ENCODE results near the gene U2AF1.
"Not testable (repeated sequence)": the region's sequence is repeated elsewhere in the genome, so short reads cannot be mapped to it uniquely, and the experiment has no call there.

U2AF1 gene

GRCh38 chr21:43114483-43114882 lies 7.1 kb upstream of the U2AF1 start:
- 70% methylated on average over 2 of the region's 6 CpGs; no CpG with 5 or more reads in 1 of the 2 experiments for WGBS, 2 experiments
- not testable (repeated sequence) for H3K36me3 ChIP-seq (ENCODE audit: control insufficient read depth, insufficient read depth, low read length); H3K27ac ChIP-seq (ENCODE audit: insufficient read depth, low read depth, low read length, poor library complexity, severe bottlenecking)

GRCh38 chr21:43109006-43109405 lies 1.6 kb upstream of the U2AF1 start:
- H3K27ac ChIP-seq (ENCODE audit: insufficient read depth, low read depth, low read length, poor library complexity, severe bottlenecking); H3K36me3 ChIP-seq (ENCODE audit: control insufficient read depth, insufficient read depth, low read length); H3K4me3 ChIP-seq (ENCODE audit: insufficient read depth, low read depth, low read length); H3K4me1 ChIP-seq (ENCODE audit: control insufficient read depth, insufficient read depth, low read length); H3K9me3 ChIP-seq (ENCODE audit: control insufficient read depth, low read length); H3K27me3 ChIP-seq (ENCODE audit: control insufficient read depth, insufficient read depth, low read length, poor library complexity, severe bottlenecking): not testable (repeated sequence)
- no CpG with 5 or more reads among the region's 7 CpGs for WGBS, 2 experiments

More at GRCh38 chr21:43114483-43114882, 7.1 kb upstream of the U2AF1 start:
- not testable (repeated sequence) for H3K27me3 ChIP-seq (ENCODE audit: control insufficient read depth, insufficient read depth, low read length, poor library complexity, severe bottlenecking); H3K9me3 ChIP-seq (ENCODE audit: control insufficient read depth, low read length); H3K4me3 ChIP-seq (ENCODE audit: insufficient read depth, low read depth, low read length); H3K4me1 ChIP-seq (ENCODE audit: control insufficient read depth, insufficient read depth, low read length)

GRCh38 chr21:43108177-43108576 lies 807 bp upstream of the U2AF1 start:
- H3K4me1 ChIP-seq (ENCODE audit: control insufficient read depth, insufficient read depth, low read length); H3K9me3 ChIP-seq (ENCODE audit: control insufficient read depth, low read length); H3K27me3 ChIP-seq (ENCODE audit: control insufficient read depth, insufficient read depth, low read length, poor library complexity, severe bottlenecking); H3K27ac ChIP-seq (ENCODE audit: insufficient read depth, low read depth, low read length, poor library complexity, severe bottlenecking); H3K4me3 ChIP-seq (ENCODE audit: insufficient read depth, low read depth, low read length); H3K36me3 ChIP-seq (ENCODE audit: control insufficient read depth, insufficient read depth, low read length): not testable (repeated sequence)
- WGBS, 2 experiments, result no CpG with 5 or more reads among the region's 17 CpGs

GRCh38 chr21:43107794-43108137 lies 396 bp upstream of the U2AF1 start:
- WGBS, 2 experiments, result no CpG with 5 or more reads among the region's 17 CpGs
- not testable (repeated sequence) for H3K36me3 ChIP-seq (ENCODE audit: control insufficient read depth, insufficient read depth, low read length); H3K27ac ChIP-seq (ENCODE audit: insufficient read depth, low read depth, low read length, poor library complexity, severe bottlenecking); H3K4me1 ChIP-seq (ENCODE audit: control insufficient read depth, insufficient read depth, low read length); H3K9me3 ChIP-seq (ENCODE audit: control insufficient read depth, low read length); H3K27me3 ChIP-seq (ENCODE audit: control insufficient read depth, insufficient read depth, low read length, poor library complexity, severe bottlenecking); H3K4me3 ChIP-seq (ENCODE audit: insufficient read depth, low read depth, low read length)

GRCh38 chr21:43104642-43105041 lies 2.7 kb downstream of the U2AF1 start:
- H3K9me3 ChIP-seq (ENCODE audit: control insufficient read depth, low read length), result not testable (repeated sequence)
- WGBS, 2 experiments, result 100% methylated on average over 2 of the region's 5 CpGs; no CpG with 5 or more reads in 1 of the 2 experiments

GRCh38 chr21:43102281-43102680 lies 5.1 kb downstream of the U2AF1 start:
- not testable (repeated sequence) for H3K27ac ChIP-seq (ENCODE audit: insufficient read depth, low read depth, low read length, poor library complexity, severe bottlenecking); H3K9me3 ChIP-seq (ENCODE audit: control insufficient read depth, low read length); H3K4me1 ChIP-seq (ENCODE audit: control insufficient read depth, insufficient read depth, low read length); H3K4me3 ChIP-seq (ENCODE audit: insufficient read depth, low read depth, low read length); H3K27me3 ChIP-seq (ENCODE audit: control insufficient read depth, insufficient read depth, low read length, poor library complexity, severe bottlenecking); H3K36me3 ChIP-seq (ENCODE audit: control insufficient read depth, insufficient read depth, low read length)
- no CpG with 5 or more reads among the region's 4 CpGs for WGBS, 2 experiments

More at GRCh38 chr21:43104642-43105041, 2.7 kb downstream of the U2AF1 start:
- H3K4me3 ChIP-seq (ENCODE audit: insufficient read depth, low read depth, low read length); H3K36me3 ChIP-seq (ENCODE audit: control insufficient read depth, insufficient read depth, low read length); H3K4me1 ChIP-seq (ENCODE audit: control insufficient read depth, insufficient read depth, low read length); H3K27ac ChIP-seq (ENCODE audit: insufficient read depth, low read depth, low read length, poor library complexity, severe bottlenecking); H3K27me3 ChIP-seq (ENCODE audit: control insufficient read depth, insufficient read depth, low read length, poor library complexity, severe bottlenecking): not testable (repeated sequence)

- H3K27ac ChIP-seq (ENCODE audit: insufficient read depth, low read depth, low read length, poor library complexity, severe bottlenecking); H3K9me3 ChIP-seq (ENCODE audit: control insufficient read depth, low read length); H3K4me3 ChIP-seq (ENCODE audit: insufficient read depth, low read depth, low read length); H3K27me3 ChIP-seq (ENCODE audit: control insufficient read depth, insufficient read depth, low read length, poor library complexity, severe bottlenecking); H3K4me1 ChIP-seq (ENCODE audit: control insufficient read depth, insufficient read depth, low read length); H3K36me3 ChIP-seq (ENCODE audit: control insufficient read depth, insufficient read depth, low read length): not testable (repeated sequence)
- WGBS, 2 experiments, result no CpG with 5 or more reads among the region's 5 CpGs
Observed at GRCh38 chr21:43101676-43102075, 5.7 kb downstream of the U2AF1 start.

GRCh38 chr21:43101000-43101399 lies 6.4 kb downstream of the U2AF1 start:
- WGBS, 2 experiments, result no CpG with 5 or more reads among the region's 7 CpGs

GRCh38 chr21:43091979-43092614 lies 15.3 kb downstream of the U2AF1 start:
- H3K4me1 ChIP-seq (ENCODE audit: control insufficient read depth, insufficient read depth, low read length); H3K36me3 ChIP-seq (ENCODE audit: control insufficient read depth, insufficient read depth, low read length); H3K9me3 ChIP-seq (ENCODE audit: control insufficient read depth, low read length); H3K4me3 ChIP-seq (ENCODE audit: insufficient read depth, low read depth, low read length); H3K27ac ChIP-seq (ENCODE audit: insufficient read depth, low read depth, low read length, poor library complexity, severe bottlenecking); H3K27me3 ChIP-seq (ENCODE audit: control insufficient read depth, insufficient read depth, low read length, poor library complexity, severe bottlenecking): not testable (repeated sequence)
- no CpG with 5 or more reads among the region's 16 CpGs for WGBS, 2 experiments

More at GRCh38 chr21:43101000-43101399, 6.4 kb downstream of the U2AF1 start:
- H3K4me3 ChIP-seq (ENCODE audit: insufficient read depth, low read depth, low read length); H3K9me3 ChIP-seq (ENCODE audit: control insufficient read depth, low read length); H3K36me3 ChIP-seq (ENCODE audit: control insufficient read depth, insufficient read depth, low read length); H3K27ac ChIP-seq (ENCODE audit: insufficient read depth, low read depth, low read length, poor library complexity, severe bottlenecking); H3K27me3 ChIP-seq (ENCODE audit: control insufficient read depth, insufficient read depth, low read length, poor library complexity, severe bottlenecking); H3K4me1 ChIP-seq (ENCODE audit: control insufficient read depth, insufficient read depth, low read length): not testable (repeated sequence)

- not testable (repeated sequence) for H3K4me1 ChIP-seq (ENCODE audit: control insufficient read depth, insufficient read depth, low read length); H3K27me3 ChIP-seq (ENCODE audit: control insufficient read depth, insufficient read depth, low read length, poor library complexity, severe bottlenecking); H3K9me3 ChIP-seq (ENCODE audit: control insufficient read depth, low read length); H3K27ac ChIP-seq (ENCODE audit: insufficient read depth, low read depth, low read length, poor library complexity, severe bottlenecking); H3K36me3 ChIP-seq (ENCODE audit: control insufficient read depth, insufficient read depth, low read length); H3K4me3 ChIP-seq (ENCODE audit: insufficient read depth, low read depth, low read length)
- WGBS, 2 experiments, result no CpG with 5 or more reads among the region's 3 CpGs
Observed at GRCh38 chr21:43090947-43091346, 16.4 kb downstream of the U2AF1 start.

- H3K9me3 ChIP-seq (ENCODE audit: control insufficient read depth, low read length); H3K27ac ChIP-seq (ENCODE audit: insufficient read depth, low read depth, low read length, poor library complexity, severe bottlenecking); H3K27me3 ChIP-seq (ENCODE audit: control insufficient read depth, insufficient read depth, low read length, poor library complexity, severe bottlenecking); H3K4me3 ChIP-seq (ENCODE audit: insufficient read depth, low read depth, low read length); H3K4me1 ChIP-seq (ENCODE audit: control insufficient read depth, insufficient read depth, low read length); H3K36me3 ChIP-seq (ENCODE audit: control insufficient read depth, insufficient read depth, low read length): not testable (repeated sequence)
- no CpG with 5 or more reads among the region's 17 CpGs for WGBS, 2 experiments
Observed at GRCh38 chr21:43089463-43089862, 17.9 kb downstream of the U2AF1 start.

Data from ectodermal cell (in vitro differentiated cells).